Sigmoid colon (tissue), 4 donors: ENCODE data around the gene FAM90A26.
"Not testable (repeated sequence)": the region's sequence is repeated elsewhere in the genome, so short reads cannot be mapped to it uniquely, and the experiment has no call there.

Experiments
- CTCF ChIP-seq, 4 experiments: fragments of 450-650 bp in 3 of 4; fragments of 200-600 bp in 1 of 4; IDR thresholded peaks; one replicate each; pipeline ENCODE4 v1.5.1; 2016 to 2019; ENCODE audit warnings: antibody characterized with exemption in 4 of 4, mild to moderate bottlenecking in 3 of 4, moderate library complexity in 2 of 4
- POLR2A ChIP-seq, 2 donors: fragments of 450-650 bp; IDR thresholded peaks; one replicate each; pipeline ENCODE4 v1.6.1; 2016; ENCODE audit warnings: antibody characterized with exemption in 2 of 2, mild to moderate bottlenecking in 2 of 2, moderate library complexity in 2 of 2
- POLR2AphosphoS5 ChIP-seq, 4 donors: sonication (generic); formaldehyde crosslinking; IDR thresholded peaks; one replicate each; pipeline ENCODE4 v1.6.1; 2017; ENCODE audit warnings: antibody characterized with exemption in 4 of 4

- TF ChIP-seq POLR2A, CTCF, POLR2AphosphoS5 (IDR thresholded peaks at IDR 0.05): not testable (repeated sequence)
Measured at GRCh38 chr4:9122711-9123110, 47.5 kb upstream of the FAM90A26 start.
